Stimulated activated naive CD8-positive, alpha-beta T cell treated with anti-CD3 and anti-CD28 coated beads, Interleukin-15, Interleukin-2, amounts not matched to agents 100 U/mL and 50 U/mL, for 24 hours (primary cell): ENCODE data around the gene SMIM45.
"Not testable (repeated sequence)": the region's sequence is repeated elsewhere in the genome, so short reads cannot be mapped to it uniquely, and the experiment has no call there.

Experiments
- ATAC-seq: fragments of 150-1000 bp; cut with Tn5 transposase; one replicate; pipeline ENCODE4 v1.10.0; 2021
- DNase-seq: peaks from one replicate; pipeline ENCODE4 v3.0.0; 2021

SMIM45 gene

DNA sequence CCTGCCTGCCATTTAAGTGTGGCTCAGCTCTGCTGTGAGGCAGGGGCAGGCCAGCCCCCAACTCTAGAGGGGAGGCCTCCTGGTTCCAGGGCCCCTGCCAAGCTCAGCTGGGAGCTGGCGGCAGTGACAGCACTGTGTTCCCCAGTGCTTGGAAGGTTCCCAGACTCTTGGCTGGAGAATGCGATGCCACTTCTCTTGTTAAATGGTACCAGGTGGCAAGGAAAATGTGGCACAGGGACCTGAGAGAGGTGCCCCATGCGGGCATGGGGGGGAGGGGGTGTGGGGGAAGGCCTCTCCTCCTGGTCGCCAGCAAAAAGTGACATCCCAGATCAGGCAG, 17.0 kb upstream of the SMIM45 start:
- DNase-seq = no peak
- no peak for ATAC-seq

DNA sequence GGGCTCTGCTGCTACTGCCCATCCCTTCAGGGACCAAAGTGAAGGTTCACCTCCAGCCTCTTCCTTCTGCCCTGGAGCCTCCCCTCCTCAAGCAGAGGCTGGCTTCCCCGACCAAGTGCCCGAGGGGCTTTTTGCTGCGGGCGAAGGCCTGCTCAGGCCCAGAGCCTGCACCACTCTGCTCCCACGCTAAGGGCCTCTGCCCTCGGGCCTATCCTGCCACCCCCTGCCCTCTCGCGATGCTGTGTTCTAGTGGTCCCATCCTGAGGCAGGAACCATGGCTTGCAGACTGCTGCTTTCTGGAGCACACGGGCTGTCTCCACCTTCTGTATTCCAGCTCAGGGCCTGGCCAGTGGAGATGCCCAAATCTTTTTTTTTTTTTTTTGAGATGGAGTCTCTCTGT, 16.4 kb upstream of the SMIM45 start:
- ATAC-seq = no peak
- no peak for DNase-seq

DNA sequence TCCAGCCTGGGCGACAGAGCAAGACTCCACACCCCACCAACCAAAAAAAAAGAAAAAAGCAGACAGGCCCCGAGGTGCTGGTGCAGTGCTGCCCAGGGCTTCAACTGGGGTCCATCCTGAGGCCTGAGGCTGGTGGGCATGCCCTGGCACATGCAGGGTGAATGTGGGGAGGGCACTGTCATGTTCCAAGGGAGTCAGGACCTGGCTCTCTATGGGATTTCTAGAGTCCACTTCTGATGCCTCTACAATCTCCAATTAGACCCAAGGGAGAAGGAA, 15.1 kb upstream of the SMIM45 start:
- DNase-seq = no peak
- no peak for ATAC-seq

DNA sequence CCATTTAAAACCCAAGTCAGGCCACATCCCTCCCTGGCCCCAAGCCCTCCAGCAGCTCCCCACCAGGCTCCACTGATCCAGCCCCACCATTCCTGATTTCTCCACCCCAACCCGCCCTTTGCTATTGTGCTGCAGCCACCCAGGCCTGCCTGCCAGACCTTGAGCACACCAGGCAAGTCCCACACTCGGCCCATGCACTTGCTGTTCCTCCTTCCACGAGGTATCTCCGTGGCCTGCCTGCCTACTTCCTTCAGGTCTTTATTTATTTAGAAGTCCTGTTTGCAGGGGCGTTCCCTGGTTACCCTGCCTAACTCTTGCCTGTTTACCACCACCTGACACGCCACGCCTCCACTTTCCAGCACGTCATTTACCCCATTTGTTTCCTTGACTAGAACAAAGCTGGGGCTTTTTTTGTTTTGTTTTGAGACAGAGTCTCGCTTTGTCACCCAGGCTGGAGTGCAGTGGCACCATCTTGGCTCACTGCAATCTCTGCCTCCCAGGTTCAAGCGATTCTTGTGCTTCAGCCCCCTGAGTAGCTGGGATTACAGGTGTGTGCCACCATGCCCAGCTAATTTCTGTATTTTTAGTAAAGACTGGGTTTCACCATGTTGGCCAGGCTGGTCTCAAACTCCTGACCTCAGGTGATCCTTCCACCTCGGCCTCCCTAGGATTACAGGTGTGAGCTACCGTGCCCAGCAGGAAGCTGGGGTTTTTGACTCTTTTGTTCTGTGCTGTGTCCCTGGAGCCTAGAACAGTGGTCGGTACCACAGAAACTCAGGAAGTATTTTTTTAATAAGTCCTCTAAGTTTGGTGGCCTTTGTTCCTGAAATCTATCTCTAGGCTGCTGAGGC, 11.7 kb upstream of the SMIM45 start:
- DNase-seq = peak; percentile 89
- ATAC-seq = peak; percentile 82

DNA sequence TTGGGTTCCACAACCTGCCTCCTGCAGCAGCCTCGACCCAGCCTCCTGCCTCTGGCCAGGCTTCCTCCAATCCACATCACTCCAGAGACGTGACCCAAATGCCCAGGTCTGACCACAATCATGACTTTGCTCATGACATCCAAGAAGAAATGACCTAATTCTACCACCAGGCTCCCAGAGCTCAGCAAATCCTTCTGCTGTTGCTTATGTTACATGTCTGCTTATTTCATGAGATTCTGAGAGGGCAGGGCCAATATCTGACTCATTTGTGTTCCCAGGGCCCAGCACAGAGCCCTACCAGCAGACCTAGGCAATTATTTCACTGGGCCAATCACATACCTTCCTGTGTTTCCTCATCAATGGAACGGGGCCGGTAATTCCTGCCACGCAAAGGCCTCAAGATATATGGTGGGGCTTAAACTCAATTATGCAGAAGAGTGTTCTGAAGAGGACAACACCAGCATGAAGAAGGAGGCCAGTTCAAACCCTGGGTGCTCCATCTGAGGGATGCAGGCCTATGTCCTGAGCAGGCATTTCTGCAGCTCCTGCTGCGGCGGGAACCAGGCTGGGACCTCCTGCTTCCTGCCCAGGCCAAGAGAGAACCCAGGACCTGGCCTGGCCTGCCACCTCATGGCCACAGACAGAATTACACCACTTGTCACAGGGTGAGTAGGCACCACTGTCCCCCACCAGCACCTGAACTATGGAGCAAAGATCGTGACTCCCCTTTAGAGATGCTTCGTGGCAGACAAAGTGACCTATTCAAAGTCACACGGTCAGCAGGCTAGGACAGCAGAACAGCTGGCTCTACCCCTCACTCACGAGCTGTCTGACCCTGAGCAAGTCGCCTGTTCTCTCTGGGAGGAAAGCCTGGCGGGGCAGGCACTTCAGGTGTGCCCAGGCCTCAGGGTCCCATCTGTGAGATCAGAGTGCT, 10.9 kb upstream of the SMIM45 start:
- ATAC-seq (peak; percentile 68), DNase-seq (peak; percentile 85)

- DNase-seq (no peak), ATAC-seq (no peak)
Observed at GRCh38 chr22:41943661-41944209, 8.2 kb upstream of the SMIM45 start.

DNA sequence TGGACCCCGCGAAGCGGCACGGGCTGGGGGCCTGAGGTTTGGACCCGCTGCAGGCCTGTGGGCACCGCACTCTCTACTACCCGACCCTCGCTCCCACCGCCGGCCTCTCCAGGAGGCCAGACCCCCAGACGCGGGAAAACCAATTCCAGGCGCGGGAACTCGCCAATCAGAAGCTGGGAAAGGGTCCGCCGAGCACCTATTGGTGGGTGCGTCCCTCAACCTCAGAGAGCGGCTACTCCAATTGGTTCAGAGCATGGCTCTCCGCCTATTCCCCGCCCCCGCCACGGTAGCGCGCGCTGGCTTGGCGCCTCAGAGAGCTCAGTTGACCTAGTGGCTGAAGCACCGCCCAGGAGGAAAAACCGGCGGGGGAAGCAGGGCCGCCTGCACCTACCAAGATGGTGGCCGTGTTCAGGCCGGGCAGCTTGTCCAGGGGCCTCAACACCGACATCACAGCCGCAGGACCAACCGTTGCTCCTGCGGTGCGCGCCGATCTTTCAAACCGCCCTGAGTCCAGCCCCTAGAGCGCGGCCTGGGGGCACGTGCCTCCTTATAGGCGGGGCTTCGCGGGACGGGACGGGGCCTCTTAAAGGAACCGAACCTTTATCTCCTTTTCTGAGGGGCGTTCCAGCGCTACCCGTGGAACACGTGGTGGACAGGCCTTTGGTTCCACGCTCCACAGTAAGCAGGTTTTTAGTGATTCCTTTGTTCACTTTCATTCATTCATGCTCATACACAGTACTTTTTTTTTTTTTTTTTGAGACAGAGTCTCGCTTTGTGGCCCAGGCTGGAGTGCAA, 5.1 kb upstream of the SMIM45 start, which contains the start of gene CENPM:
CENPM (minus strand) TSS at position 524 of the 795 bp plus-strand sequence; CDS start at position 448, 76 bp downstream.
- ATAC-seq (peak; percentile 95), DNase-seq (peak; percentile 96)

- DNase-seq (no peak), ATAC-seq (no peak)
Observed at GRCh38 chr22:41947424-41948080, 4.4 kb upstream of the SMIM45 start.

DNA sequence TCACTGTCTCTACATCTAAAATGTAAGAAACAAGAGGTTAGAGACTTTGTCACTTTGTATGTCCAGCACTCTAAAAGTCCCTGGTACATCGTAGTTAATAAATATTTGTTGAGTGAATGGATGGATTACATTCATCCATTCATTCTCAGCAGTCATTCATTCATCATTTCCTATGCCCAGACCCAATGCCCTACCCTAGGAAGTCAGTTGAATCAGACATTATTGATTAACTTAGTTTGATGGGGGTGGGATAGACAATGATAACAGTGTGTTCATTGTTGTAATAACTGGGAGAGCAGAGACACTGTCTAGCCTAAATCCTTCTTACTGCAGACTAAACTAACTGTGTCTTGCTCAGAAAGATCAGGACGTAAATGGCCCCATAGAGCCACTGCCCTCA, 3.8 kb upstream of the SMIM45 start:
- DNase-seq (no peak), ATAC-seq (no peak)

DNA sequence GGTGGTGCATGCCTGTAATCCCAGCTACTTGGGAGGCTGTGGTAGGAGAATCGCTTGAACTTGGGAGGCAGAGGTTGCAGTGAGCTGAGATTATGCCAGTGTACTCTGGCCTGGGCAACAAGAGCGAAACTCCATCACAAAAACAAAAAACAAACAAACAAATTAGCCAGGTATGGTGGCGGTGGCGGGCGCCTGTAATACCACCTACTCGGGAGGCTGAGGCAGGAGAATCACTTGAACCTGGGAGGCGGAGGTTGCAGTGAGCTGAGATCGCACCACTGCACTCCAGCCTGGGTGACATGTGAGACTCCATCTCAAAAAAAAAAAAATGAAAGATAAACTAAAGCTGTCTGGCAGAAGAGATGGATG, 3.0 kb upstream of the SMIM45 start:
- DNase-seq, ATAC-seq: not testable (repeated sequence)

DNA sequence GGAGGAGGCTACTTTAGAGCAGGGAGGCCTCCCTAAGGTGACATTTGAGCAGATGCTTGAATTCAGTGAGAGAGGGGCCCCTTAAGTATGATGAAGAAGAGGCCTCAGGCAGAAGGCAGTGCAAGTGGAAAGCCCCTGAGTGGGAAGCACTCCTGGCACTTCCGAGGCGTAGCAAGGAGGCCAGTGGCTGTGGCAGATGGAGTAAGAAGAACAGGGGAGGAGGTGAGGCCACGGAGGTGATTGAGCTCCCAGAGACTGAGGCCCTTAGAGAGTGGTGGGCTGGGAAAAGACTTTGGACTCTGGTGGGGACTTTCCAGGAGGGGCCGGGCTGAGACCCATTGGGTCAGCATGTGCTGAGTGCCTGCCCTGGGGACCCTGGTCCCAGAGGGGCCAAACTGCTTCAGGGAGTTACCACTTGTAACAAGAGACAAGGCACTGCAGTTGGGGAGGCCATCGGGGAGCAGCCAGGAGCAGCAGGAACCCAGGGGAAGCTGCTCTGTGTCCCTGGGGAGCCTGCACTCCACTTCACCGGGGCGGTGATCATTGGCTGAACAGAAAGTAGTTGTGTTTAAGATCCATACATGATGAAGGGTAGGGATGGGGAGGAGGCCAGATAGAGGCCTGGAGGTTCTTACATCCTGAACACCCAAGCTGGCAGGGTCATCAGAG, 2.5 kb upstream of the SMIM45 start:
- no peak for DNase-seq
- no peak for ATAC-seq

DNA sequence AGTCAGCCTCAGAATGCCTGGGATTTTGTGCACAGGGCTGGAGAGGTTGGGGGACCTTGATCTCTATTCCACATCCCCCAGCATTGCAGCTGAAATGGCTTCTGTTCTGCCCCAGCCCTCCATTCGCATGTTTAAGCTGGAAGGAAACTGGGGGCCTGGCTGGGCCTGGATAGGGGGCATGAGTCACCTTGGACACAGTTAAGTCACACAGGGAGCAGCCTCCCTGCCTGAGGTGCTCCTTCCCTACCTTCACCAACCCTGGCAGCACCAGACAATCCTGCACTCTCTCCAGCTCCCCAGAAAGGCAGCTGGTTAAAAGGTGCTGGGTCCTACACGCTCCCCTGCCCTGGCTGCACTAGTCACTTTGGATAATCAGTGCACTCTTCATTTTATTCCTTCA, 763 bp downstream of the SMIM45 start:
- DNase-seq = no peak
- ATAC-seq = no peak

DNA sequence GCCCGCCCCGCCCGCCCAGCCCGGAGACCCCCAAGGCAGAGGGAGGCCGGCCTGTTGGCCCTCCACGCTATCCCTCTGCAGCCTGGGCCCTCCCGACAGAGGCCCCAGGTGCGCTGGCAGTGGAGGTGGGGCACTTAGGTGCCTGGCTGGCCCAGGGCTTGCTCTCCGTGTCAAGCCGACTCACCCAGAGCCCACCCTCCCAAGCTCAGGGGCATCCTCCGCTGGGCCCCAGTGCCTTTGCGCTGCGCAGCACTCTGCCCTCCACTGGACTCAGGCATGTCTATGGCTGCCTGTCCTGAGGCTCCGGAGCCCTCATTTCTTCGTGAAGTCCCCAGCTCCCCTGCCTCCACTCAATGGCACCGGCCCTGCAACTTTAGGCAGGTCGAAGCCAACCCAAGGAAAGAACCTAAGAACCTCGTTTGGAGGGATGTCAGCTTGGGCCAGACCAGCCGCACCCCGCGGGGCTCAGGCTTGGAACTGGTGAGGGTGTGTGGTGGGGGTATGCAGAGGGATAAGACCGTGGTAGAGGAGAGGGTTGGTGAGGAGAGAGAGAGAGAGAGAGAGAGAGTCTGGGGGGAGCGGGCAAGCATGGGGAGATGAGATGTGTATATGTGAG, 6.1 kb downstream of the SMIM45 start:
- DNase-seq (no peak), ATAC-seq (no peak)

GRCh38 chr22:41963453-41964111, 11.6 kb downstream of the SMIM45 start:
- no peak for DNase-seq
- ATAC-seq = no peak

DNA sequence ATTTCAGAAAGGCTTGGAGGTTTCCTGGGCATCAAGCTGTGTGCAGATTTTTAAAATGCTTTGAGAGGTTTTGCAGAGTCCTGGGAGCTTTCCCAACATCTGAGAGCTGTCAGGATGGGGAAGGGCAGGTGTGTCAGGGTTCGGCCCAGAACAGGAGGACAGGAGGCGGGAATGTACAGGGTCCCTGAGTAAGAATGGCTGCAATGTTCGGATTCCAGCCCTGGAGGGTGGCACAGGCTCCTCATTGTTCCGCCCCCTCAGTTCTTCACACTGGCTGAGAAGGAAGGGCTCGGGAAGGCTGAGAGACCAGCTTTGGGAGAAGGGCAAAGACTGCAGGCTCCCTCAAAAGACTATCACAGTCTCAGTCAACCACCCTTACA, 12.2 kb downstream of the SMIM45 start:
- ATAC-seq (no peak), DNase-seq (no peak)

- DNase-seq = no peak
- no peak for ATAC-seq
Observed at GRCh38 chr22:41966225-41966606, 14.3 kb downstream of the SMIM45 start.

DNA sequence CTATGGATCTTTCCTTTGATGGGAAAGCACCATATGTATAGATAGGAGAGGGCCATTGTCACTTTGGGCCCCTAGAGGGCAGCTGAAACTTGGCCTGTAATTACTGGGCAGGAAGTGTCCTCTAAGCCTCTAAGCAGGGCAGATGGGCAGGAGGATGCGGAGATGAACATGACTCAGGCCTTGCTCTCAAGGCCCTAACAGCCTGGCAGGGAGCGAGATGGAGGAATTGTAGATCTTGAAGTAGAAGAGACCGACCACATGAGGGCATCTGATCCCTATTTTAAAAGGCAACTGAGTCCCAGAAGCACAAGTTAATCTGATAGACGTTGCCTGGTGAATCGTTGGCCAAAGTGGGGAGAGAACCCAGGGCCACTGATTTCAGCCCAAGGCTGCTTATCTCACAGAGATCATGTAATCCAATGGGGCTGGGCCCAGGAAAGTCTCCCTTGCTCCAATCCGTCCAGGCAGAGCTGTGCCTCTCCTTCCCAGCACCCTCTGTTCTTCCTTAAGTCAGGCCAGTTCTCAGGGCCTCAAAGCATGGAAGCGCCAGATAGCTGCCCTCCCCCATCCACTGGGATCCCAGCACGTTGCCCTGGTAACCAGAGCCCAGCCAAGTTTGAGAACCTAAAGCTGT, 14.8 kb downstream of the SMIM45 start:
- peak; percentile 27 for DNase-seq
- peak; percentile 38 for ATAC-seq

- DNase-seq (no peak), ATAC-seq (no peak)
Observed at GRCh38 chr22:41968601-41969000, 16.7 kb downstream of the SMIM45 start.

- ATAC-seq (no peak), DNase-seq (no peak)
Observed at GRCh38 chr22:41969110-41969646, 17.2 kb downstream of the SMIM45 start, which contains the start of gene SEPTIN3. Gene SEPTIN3, plus strand, starts transcription at chr22:41969443. Its CDS starts 2,050 bp downstream, at chr22:41971493.
